Body of pancreas (tissue), 4 donors: ENCODE measurements around the gene AKAP6.

ENCODE experiments used
- CTCF ChIP-seq, 7 experiments: fragments of 450-650 bp in 4 of 7; fragments of 200-600 bp in 3 of 7; sonication (generic) in 3 of 7; IDR thresholded peaks; one replicate each; pipeline ENCODE4 v1.5.1; 2016 to 2019; ENCODE audit warnings: antibody characterized with exemption in 7 of 7
- POLR2A ChIP-seq, 3 donors: fragments of 450-650 bp; IDR thresholded peaks; one replicate each; pipeline ENCODE4 v1.6.1; 2016; ENCODE audit warnings: antibody characterized with exemption in 3 of 3, mild to moderate bottlenecking in 2 of 3

DNA sequence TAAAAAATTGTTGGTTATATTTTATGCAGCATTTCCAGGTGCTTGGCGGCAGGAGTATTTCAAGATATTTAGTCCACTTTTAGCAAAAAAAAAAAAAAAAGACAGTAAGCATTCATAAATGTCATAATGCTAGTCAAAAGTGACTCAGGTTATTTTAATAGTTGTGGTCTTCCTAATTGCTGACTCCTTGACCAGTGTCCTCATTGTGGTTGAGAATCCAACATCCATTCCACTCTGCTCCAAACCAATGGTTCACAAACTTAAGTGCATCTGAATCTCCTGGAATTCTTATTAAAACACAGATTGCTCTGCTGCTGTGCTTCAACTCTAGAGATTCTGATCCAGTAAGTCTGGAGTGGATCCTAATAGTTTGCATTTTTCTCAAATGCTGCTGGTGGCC, 71.4 kb downstream of the AKAP6 start:
- TF ChIP-seq CTCF (IDR thresholded peaks at IDR 0.05) (no peak), POLR2A (IDR thresholded peaks at IDR 0.05) (no peak)
